GM23338 (cell line): ENCODE results near the gene PRKCH. TPM values are rescaled to one million over a fixed set of nuclear protein-coding genes. Genes with fewer than 3 reads are reported as not detected.

Source experiments
- ATAC-seq: fragments of 200-7000 bp; cut with Tn5 transposase; 3 replicates; pipeline ENCODE4 v1.9.1; 2020
- DNase-seq: peaks from one replicate; pipeline ENCODE4 v3.0.0-alpha.2; 2015; ENCODE audit warnings: low spot score
- H2AFZ ChIP-seq: fragments of 200-600 bp; sonication (generic); 2 replicates; pipeline ENCODE4 v1.8.0; 2016; ENCODE audit warnings: antibody characterized with exemption, mild to moderate bottlenecking, moderate library complexity
- H3F3A ChIP-seq: fragments of 200-600 bp; sonication (generic); replicated peaks from 2 replicates; pipeline ENCODE4 v1.8.0; 2017; ENCODE audit warnings: antibody characterized with exemption, mixed run types, low read depth
- H3K27ac ChIP-seq: fragments of 200-600 bp; sonication (generic); 2 replicates; pipeline ENCODE4 v1.6.1; 2016; ENCODE audit warnings: low read depth
- H3K27me3 ChIP-seq: fragments of 200-600 bp; sonication (generic); 2 replicates; pipeline ENCODE4 v1.8.0; 2016; ENCODE audit warnings: mild to moderate bottlenecking, mixed run types, moderate library complexity; ENCODE audit not compliant: insufficient read depth
- H3K36me3 ChIP-seq: fragments of 200-600 bp; sonication (generic); 2 replicates; pipeline ENCODE4 v1.8.0; 2016; ENCODE audit warnings: mild to moderate bottlenecking; ENCODE audit not compliant: insufficient read depth
- H3K4me1 ChIP-seq: fragments of 200-600 bp; sonication (generic); 2 replicates; pipeline ENCODE4 v1.8.0; 2016; ENCODE audit warnings: mild to moderate bottlenecking, moderate library complexity; ENCODE audit not compliant: insufficient read depth
- H3K4me2 ChIP-seq: fragments of 200-600 bp; sonication (generic); 2 replicates; pipeline ENCODE4 v1.7.1; 2017; ENCODE audit warnings: mixed run types
- H3K4me3 ChIP-seq: fragments of 200-600 bp; sonication (generic); 2 replicates; pipeline ENCODE4 v1.6.1; 2016; ENCODE audit warnings: mixed run types
- H3K79me2 ChIP-seq: fragments of 200-600 bp; sonication (generic); replicated peaks from 2 replicates; pipeline ENCODE4 v1.8.0; 2017; ENCODE audit warnings: mild to moderate bottlenecking; ENCODE audit not compliant: insufficient read depth
- H3K9me2 ChIP-seq: fragments of 200-600 bp; sonication (generic); 2 replicates; pipeline ENCODE4 v1.8.0; 2017; ENCODE audit not compliant: insufficient read depth
- H4K20me1 ChIP-seq: fragments of 200-600 bp; sonication (generic); replicated peaks from 2 replicates; pipeline ENCODE4 v1.8.0; 2017; ENCODE audit warnings: mild to moderate bottlenecking; ENCODE audit not compliant: insufficient read depth
- H3K27ac Mint-ChIP-seq: 2 replicates; pipeline ENCODE4 v1.8.0; 2020; ENCODE audit warnings: inconsistent platforms, mild to moderate bottlenecking, moderate library complexity, mixed read lengths
- H3K27me3 Mint-ChIP-seq: 3 replicates; pipeline ENCODE4 v1.8.0; 2022; ENCODE audit warnings: low read depth, mild to moderate bottlenecking, moderate library complexity, mixed read lengths, inconsistent platforms; ENCODE audit not compliant: insufficient read depth, poor library complexity
- H3K36me3 Mint-ChIP-seq: 3 replicates; pipeline ENCODE4 v1.8.0; 2021; ENCODE audit warnings: low read depth, mild to moderate bottlenecking, inconsistent platforms, moderate library complexity, mixed read lengths
- H3K4me1 Mint-ChIP-seq: 3 replicates; pipeline ENCODE4 v1.8.0; 2020; ENCODE audit warnings: mild to moderate bottlenecking, inconsistent platforms, mixed read lengths
- H3K4me3 Mint-ChIP-seq: 3 replicates; pipeline ENCODE4 v1.8.0; 2021; ENCODE audit warnings: moderate library complexity, mild to moderate bottlenecking, inconsistent platforms, mixed read lengths
- H3K9me3 Mint-ChIP-seq: 3 replicates; pipeline ENCODE4 v1.8.0; 2020; ENCODE audit warnings: moderate library complexity, mild to moderate bottlenecking, inconsistent platforms, mixed read lengths
- EZH2 ChIP-seq: fragments of 200-600 bp; sonication (generic); IDR thresholded peaks from one replicate; pipeline ENCODE4 v1.8.0; 2017; ENCODE audit warnings: antibody characterized with exemption, mild to moderate bottlenecking, low read depth; ENCODE audit not compliant: unreplicated experiment
- EZH2phosphoT487 ChIP-seq: fragments of 200-600 bp; sonication (generic); IDR thresholded peaks from one replicate; pipeline ENCODE4 v1.8.1; 2018; ENCODE audit warnings: antibody characterized with exemption; ENCODE audit not compliant: unreplicated experiment
- JUNB ChIP-seq: IDR thresholded peaks from one replicate; pipeline ENCODE4 v1.6.1; 2016; ENCODE audit warnings: antibody characterized with exemption; ENCODE audit not compliant: unreplicated experiment
- NANOG ChIP-seq: IDR thresholded peaks from 2 replicates; pipeline ENCODE4 v1.6.1; 2016; ENCODE audit warnings: antibody characterized with exemption, borderline replicate concordance
- POLR2AphosphoS5 ChIP-seq: IDR thresholded peaks from 2 replicates; pipeline ENCODE4 v1.6.1; 2016; ENCODE audit warnings: antibody characterized with exemption, low read depth
- ZNF114 ChIP-seq: fragments of 250-450 bp; sonication (Bioruptor Pico); IDR thresholded peaks from 2 replicates; pipeline ENCODE4 v1.5.0; 2020; ENCODE audit warnings: mild to moderate bottlenecking, moderate library complexity
- ZNF331 ChIP-seq: fragments of 250-450 bp; sonication (Bioruptor Pico); IDR thresholded peaks from 2 replicates; pipeline ENCODE4 v1.5.0; 2020; ENCODE audit warnings: low read depth, mild to moderate bottlenecking, moderate library complexity
- polyA plus RNA-seq: library from polyadenylated mRNA; unstranded; fragments of >200 nt; fragmentation: Nextera tagmentation; extraction: Ambion mirVana; gene quantifications from 2 replicates; pipeline ENCODE4 v1.2.1, GENCODE V29; 2016
- total RNA-seq: library from RNA; depleted of rRNA; stranded (reverse); fragments of >200 nt; shearing (Covaris generic); gene quantifications from 2 replicates; pipeline ENCODE4 v1.2.3, GENCODE V29; 2014
- TF ChIP-seq, protein P1 (sequence below): IDR thresholded peaks from 2 replicates; pipeline ENCODE4 v1.6.1; 2016; ENCODE audit warnings: antibody characterized with exemption
- TF ChIP-seq, protein P2 (sequence below): fragments of 250-450 bp; sonication (Bioruptor Pico); IDR thresholded peaks from 2 replicates; pipeline ENCODE4 v1.5.0; 2020; ENCODE audit warnings: mild to moderate bottlenecking, moderate library complexity
- TF ChIP-seq, protein P3 (sequence below), 2 experiments: fragments of 200-600 bp in 1 of 2; sonication (generic) in 1 of 2; conservative IDR thresholded peaks; 2 replicates each; pipeline versions ENCODE4 v1.5.1 to v1.6.1; 2016 to 2017; ENCODE audit warnings: antibody characterized with exemption in 2 of 2, low read depth in 2 of 2, mild to moderate bottlenecking in 2 of 2, moderate library complexity in 1 of 2
- TF ChIP-seq, protein P4 (sequence below): IDR thresholded peaks from one replicate; pipeline ENCODE4 v1.6.1; 2018; ENCODE audit warnings: antibody characterized with exemption; ENCODE audit not compliant: unreplicated experiment

PRKCH gene
- total and polyA plus RNA-seq, 2 experiments from 2014 or later: 5.4 to 10.1 TPM

DNA sequence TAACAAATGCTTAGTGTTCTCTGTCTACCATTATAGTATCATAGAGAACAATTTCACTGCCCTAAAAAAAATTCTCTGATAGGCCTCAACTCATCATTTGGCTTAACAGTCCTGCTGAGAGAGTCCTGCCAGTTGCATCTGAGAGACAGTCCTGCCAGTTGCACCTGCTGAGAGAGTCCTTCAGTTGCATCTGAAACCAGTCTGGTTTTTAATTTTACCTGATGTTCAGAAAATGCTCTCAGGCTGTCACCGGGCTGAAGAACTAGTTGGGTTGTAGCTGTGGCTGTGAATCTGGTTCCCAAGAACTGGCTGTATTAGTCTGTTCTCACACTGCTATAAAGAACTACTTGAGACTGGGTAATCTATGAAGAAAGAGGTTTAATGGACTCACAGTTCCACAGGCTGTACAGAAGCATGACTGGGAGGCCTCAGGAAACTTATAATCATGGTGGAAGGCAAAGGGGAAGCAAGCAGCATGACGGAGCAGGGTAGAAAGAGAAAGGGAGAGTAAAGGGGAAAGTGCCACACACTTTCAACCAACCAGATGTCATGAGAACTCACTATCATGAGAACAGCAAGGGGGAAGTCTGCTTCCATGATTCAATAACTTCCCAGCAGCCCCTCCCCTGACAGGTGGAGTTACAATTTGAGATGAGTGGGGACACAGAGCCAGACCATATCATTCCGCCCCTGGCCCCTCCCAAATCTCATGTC, 51.6 kb downstream of the PRKCH start:
- Histone ChIP-seq H2AFZ (no peak overlapping the region), H3K36me3 (peaks cover 6% of the 10 kb centered on the region; the same call in 1 of the 2 replicates), H3K27ac (no peak overlapping the region), H3F3A (no peaks in the 10 kb centered on the region), H3K27me3 (no peaks in the 10 kb centered on the region), H3K79me2 (no peaks in the 10 kb centered on the region), H3K4me3 (no peak overlapping the region), H3K4me2 (no peak overlapping the region), H3K4me1 (no peaks in the 10 kb centered on the region), H4K20me1 (no peaks in the 10 kb centered on the region), H3K9me2 (no peaks in the 10 kb centered on the region)
- ATAC-seq (no peak), DNase-seq (no peak)
- H3K4me3 Mint-ChIP-seq: no peak overlapping the region
- no peak overlapping the region for H3K27ac Mint-ChIP-seq
- H3K4me1 Mint-ChIP-seq: peaks cover 4% of the 10 kb centered on the region; the same call in 1 of the 3 replicates
- H3K36me3 Mint-ChIP-seq: peaks cover 37% of the 10 kb centered on the region
- peaks cover 42% of the 10 kb centered on the region for H3K9me3 Mint-ChIP-seq
- H3K27me3 Mint-ChIP-seq: peaks cover 4% of the 10 kb centered on the region
- TF ChIP-seq NANOG (no peak), ZNF331 (CRISPR knock-in tag) (no peak), JUNB (no peak), POLR2AphosphoS5 (no peak), EZH2phosphoT487 (no peak), EZH2 (no peak), ZNF114 (CRISPR knock-in tag) (no peak)
- TF ChIP-seq, protein P1, sequence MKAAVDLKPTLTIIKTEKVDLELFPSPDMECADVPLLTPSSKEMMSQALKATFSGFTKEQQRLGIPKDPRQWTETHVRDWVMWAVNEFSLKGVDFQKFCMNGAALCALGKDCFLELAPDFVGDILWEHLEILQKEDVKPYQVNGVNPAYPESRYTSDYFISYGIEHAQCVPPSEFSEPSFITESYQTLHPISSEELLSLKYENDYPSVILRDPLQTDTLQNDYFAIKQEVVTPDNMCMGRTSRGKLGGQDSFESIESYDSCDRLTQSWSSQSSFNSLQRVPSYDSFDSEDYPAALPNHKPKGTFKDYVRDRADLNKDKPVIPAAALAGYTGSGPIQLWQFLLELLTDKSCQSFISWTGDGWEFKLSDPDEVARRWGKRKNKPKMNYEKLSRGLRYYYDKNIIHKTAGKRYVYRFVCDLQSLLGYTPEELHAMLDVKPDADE: no peak
- TF ChIP-seq, protein P2, sequence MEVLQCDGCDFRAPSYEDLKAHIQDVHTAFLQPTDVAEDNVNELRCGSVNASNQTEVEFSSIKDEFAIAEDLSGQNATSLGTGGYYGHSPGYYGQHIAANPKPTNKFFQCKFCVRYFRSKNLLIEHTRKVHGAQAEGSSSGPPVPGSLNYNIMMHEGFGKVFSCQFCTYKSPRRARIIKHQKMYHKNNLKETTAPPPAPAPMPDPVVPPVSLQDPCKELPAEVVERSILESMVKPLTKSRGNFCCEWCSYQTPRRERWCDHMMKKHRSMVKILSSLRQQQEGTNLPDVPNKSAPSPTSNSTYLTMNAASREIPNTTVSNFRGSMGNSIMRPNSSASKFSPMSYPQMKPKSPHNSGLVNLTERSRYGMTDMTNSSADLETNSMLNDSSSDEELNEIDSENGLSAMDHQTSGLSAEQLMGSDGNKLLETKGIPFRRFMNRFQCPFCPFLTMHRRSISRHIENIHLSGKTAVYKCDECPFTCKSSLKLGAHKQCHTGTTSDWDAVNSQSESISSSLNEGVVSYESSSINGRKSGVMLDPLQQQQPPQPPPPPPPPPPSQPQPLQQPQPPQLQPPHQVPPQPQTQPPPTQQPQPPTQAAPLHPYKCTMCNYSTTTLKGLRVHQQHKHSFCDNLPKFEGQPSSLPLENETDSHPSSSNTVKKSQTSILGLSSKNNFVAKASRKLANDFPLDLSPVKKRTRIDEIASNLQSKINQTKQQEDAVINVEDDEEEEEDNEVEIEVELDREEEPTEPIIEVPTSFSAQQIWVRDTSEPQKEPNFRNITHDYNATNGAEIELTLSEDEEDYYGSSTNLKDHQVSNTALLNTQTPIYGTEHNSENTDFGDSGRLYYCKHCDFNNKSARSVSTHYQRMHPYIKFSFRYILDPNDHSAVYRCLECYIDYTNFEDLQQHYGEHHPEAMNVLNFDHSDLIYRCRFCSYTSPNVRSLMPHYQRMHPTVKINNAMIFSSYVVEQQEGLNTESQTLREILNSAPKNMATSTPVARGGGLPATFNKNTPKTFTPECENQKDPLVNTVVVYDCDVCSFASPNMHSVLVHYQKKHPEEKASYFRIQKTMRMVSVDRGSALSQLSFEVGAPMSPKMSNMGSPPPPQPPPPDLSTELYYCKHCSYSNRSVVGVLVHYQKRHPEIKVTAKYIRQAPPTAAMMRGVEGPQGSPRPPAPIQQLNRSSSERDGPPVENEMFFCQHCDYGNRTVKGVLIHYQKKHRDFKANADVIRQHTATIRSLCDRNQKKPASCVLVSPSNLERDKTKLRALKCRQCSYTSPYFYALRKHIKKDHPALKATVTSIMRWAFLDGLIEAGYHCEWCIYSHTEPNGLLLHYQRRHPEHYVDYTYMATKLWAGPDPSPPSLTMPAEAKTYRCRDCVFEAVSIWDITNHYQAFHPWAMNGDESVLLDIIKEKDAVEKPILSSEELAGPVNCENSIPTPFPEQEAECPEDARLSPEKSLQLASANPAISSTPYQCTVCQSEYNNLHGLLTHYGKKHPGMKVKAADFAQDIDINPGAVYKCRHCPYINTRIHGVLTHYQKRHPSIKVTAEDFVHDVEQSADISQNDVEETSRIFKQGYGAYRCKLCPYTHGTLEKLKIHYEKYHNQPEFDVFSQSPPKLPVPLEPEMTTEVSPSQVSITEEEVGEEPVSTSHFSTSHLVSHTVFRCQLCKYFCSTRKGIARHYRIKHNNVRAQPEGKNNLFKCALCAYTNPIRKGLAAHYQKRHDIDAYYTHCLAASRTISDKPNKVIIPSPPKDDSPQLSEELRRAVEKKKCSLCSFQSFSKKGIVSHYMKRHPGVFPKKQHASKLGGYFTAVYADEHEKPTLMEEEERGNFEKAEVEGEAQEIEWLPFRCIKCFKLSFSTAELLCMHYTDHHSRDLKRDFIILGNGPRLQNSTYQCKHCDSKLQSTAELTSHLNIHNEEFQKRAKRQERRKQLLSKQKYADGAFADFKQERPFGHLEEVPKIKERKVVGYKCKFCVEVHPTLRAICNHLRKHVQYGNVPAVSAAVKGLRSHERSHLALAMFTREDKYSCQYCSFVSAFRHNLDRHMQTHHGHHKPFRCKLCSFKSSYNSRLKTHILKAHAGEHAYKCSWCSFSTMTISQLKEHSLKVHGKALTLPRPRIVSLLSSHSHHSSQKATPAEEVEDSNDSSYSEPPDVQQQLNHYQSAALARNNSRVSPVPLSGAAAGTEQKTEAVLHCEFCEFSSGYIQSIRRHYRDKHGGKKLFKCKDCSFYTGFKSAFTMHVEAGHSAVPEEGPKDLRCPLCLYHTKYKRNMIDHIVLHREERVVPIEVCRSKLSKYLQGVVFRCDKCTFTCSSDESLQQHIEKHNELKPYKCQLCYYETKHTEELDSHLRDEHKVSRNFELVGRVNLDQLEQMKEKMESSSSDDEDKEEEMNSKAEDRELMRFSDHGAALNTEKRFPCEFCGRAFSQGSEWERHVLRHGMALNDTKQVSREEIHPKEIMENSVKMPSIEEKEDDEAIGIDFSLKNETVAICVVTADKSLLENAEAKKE (CRISPR knock-in tag): no peak
- TF ChIP-seq, protein P3, sequence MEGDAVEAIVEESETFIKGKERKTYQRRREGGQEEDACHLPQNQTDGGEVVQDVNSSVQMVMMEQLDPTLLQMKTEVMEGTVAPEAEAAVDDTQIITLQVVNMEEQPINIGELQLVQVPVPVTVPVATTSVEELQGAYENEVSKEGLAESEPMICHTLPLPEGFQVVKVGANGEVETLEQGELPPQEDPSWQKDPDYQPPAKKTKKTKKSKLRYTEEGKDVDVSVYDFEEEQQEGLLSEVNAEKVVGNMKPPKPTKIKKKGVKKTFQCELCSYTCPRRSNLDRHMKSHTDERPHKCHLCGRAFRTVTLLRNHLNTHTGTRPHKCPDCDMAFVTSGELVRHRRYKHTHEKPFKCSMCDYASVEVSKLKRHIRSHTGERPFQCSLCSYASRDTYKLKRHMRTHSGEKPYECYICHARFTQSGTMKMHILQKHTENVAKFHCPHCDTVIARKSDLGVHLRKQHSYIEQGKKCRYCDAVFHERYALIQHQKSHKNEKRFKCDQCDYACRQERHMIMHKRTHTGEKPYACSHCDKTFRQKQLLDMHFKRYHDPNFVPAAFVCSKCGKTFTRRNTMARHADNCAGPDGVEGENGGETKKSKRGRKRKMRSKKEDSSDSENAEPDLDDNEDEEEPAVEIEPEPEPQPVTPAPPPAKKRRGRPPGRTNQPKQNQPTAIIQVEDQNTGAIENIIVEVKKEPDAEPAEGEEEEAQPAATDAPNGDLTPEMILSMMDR (conservative IDR thresholded peaks at IDR 0.05; ENCODE audit: low read depth in 2 of 2): no peak
- TF ChIP-seq, protein P4, sequence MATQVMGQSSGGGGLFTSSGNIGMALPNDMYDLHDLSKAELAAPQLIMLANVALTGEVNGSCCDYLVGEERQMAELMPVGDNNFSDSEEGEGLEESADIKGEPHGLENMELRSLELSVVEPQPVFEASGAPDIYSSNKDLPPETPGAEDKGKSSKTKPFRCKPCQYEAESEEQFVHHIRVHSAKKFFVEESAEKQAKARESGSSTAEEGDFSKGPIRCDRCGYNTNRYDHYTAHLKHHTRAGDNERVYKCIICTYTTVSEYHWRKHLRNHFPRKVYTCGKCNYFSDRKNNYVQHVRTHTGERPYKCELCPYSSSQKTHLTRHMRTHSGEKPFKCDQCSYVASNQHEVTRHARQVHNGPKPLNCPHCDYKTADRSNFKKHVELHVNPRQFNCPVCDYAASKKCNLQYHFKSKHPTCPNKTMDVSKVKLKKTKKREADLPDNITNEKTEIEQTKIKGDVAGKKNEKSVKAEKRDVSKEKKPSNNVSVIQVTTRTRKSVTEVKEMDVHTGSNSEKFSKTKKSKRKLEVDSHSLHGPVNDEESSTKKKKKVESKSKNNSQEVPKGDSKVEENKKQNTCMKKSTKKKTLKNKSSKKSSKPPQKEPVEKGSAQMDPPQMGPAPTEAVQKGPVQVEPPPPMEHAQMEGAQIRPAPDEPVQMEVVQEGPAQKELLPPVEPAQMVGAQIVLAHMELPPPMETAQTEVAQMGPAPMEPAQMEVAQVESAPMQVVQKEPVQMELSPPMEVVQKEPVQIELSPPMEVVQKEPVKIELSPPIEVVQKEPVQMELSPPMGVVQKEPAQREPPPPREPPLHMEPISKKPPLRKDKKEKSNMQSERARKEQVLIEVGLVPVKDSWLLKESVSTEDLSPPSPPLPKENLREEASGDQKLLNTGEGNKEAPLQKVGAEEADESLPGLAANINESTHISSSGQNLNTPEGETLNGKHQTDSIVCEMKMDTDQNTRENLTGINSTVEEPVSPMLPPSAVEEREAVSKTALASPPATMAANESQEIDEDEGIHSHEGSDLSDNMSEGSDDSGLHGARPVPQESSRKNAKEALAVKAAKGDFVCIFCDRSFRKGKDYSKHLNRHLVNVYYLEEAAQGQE: no peak
